Stimulated activated CD8-positive, alpha-beta memory T cell treated with anti-CD3 and anti-CD28 coated beads, Interleukin-12 subunit alpha, Interleukin-12 subunit beta, amount 100 ng/mL, for 4 hours (primary cell): Measurements from ENCODE around the gene ASCL4.
"Not testable (repeated sequence)": the region's sequence is repeated elsewhere in the genome, so short reads cannot be mapped to it uniquely, and the experiment has no call there.

Experiments used
- DNase-seq: peaks from one replicate; pipeline ENCODE4 v3.0.0-alpha.2; 2020; ENCODE audit warnings: low read depth

ASCL4 gene, protein sequence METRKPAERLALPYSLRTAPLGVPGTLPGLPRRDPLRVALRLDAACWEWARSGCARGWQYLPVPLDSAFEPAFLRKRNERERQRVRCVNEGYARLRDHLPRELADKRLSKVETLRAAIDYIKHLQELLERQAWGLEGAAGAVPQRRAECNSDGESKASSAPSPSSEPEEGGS

DNA sequence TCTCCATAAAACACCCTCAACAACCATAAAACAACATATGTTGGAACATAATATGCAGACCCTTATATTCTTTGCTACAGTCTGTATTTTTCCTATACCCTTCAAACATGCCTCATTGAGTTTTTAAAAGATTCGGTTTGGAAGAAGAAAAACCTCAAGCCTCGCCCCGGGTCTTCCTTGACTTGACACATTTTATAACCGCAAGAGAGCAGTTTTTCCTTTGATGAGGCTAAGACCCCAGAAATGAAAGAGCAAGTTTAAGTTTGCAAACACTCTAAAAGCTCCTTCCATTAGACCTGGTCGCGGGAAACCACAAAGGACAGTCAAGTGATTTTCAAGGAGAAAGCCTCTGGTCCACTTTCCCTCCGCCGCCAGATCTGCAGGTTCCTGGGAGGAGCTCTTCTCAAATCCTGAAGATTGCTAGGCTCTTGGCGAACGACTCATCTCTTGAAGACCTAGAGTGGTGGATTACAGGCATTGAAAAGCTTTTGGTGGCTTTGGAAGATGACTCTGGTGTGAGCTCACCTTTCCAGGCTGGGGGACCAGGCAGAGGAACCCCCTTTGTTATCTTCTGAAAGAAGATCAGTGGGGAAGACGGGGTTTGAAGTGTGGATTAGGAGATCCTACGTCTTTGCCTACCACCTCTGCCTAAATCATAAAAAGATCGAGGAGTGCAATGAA is at the start of gene ASCL4:
Gene ASCL4, plus strand, starts transcription at position 356 of the 681 bp plus-strand sequence. CDS start 515 bp downstream, outside the sequence.
- DNase-seq = no peak

GRCh38 chr12:107727327-107727726 is 47.2 kb upstream of the ASCL4 start:
- DNase-seq = not testable (repeated sequence)

- not testable (repeated sequence) for DNase-seq
These were observed 46.8 kb upstream of the ASCL4 start for GRCh38 chr12:107727742-107728141.

GRCh38 chr12:107730618-107731341 is 43.7 kb upstream of the ASCL4 start:
- no peak for DNase-seq

DNA sequence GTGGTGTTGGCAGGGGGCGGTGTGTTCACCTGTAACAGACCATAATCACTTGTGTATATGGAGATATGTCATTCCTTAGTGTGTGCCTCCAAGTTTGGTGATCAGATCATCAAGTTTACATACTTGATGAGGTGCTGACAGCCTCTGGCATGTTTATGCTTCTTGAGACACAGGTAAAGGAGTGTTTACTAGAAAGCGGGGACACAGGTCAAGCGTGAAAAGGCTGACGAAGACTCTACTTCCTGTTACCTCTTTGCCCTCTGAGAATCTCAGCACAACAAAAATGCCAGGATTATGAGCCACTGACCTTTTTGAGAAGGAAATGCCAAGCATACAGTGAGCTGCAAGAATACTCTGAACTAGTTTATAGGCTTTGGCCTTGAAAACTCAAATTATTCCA is 43.1 kb upstream of the ASCL4 start:
- DNase-seq = no peak

- no peak for DNase-seq
These were observed 42.1 kb upstream of the ASCL4 start for GRCh38 chr12:107732365-107732764.

GRCh38 chr12:107734139-107734538 is 40.4 kb upstream of the ASCL4 start:
- DNase-seq = no peak

DNA sequence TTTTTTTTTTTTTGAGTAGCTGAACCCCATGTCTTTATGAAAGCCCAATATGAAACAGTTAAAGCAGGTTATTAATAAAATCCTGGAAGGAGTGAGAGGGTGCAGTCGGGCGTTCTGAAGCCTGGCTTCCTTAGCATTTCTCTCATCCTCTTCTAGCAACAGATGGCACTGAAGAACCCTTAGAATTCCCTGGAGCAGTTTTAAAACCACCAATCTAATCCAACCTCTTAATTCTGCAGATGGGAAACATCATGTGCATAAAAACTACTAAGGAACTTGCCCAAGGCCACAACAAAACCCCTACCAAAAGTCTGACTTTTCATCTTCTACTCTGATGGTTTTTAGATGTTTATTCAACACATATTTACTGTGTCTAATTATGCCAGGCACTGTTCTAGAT is 38.7 kb upstream of the ASCL4 start:
- DNase-seq = no peak

- no peak for DNase-seq
These were observed 37.6 kb upstream of the ASCL4 start for GRCh38 chr12:107736914-107737313.

GRCh38 chr12:107748472-107748871 is 26.0 kb upstream of the ASCL4 start:
- DNase-seq = no peak

DNA sequence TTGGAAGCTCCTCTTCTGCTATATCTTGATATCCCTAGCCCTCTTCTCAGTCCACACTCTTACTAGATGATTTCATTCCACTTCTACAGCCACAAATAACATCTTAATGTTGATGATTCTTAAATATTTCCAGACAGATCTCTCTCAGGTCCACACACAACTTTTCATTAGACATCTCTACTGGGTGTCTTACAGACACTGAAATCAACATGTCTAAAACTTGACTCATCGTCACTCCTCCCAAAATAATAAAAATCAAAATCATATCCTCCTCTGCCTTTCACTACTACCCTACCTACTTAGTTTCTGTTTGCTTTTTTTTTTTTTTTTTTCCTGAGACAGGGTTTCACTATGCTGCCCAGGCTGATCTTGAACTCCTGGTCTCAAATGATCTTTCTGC is 25.4 kb upstream of the ASCL4 start:
- DNase-seq = no peak

- no peak for DNase-seq
These were observed 15.1 kb upstream of the ASCL4 start for GRCh38 chr12:107759410-107759809.

- peak; percentile 4 for DNase-seq
These were observed 14.2 kb upstream of the ASCL4 start for GRCh38 chr12:107760207-107760808.

- DNase-seq = peak; percentile 85
These were observed 13.5 kb upstream of the ASCL4 start, which contains the start of gene PRDM4 for GRCh38 chr12:107760809-107761501. Gene PRDM4, minus strand, starts transcription at chr12:107761137. Its CDS starts 622 bp downstream, at chr12:107760515.

DNA sequence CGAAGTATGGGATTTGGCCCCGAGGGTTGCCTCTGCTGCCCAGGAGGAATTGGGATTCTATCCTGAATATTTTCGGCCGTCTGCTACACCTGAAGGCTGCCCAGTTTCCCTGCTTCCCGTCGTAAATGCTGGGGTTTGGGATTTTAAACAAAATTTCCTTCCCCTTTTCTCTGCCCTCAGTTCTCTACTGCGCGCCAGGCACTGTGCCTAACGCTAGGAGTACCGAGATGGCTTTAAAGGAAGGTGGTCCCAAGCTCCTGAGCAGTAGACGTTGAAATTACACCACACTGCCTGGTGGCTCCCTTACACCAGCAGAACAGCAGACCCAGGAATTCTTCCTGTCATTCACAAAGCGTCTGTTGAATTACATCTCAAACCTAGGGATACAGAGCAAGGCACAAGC is 13.0 kb upstream of the ASCL4 start:
- no peak for DNase-seq

DNA sequence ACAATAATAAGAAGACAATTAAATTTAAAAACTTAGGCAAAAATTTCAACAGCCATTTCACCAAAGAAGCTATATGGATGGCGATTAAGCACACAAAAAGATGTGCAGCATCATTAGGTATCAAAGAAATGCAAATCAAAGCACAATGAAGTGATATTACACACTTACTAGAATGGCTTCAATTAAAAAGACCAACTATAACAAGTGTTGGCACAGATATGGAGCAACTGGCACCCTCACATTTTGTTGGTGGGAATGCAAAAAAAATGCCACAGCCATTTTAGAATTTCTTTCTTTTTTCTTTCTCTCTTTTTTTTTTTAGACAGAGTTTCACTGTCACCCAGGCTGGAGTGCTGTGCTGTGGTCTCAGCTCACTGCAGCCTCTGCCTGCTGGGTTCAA is 11.6 kb upstream of the ASCL4 start:
- DNase-seq = no peak

- DNase-seq = no peak
These were observed 9.9 kb upstream of the ASCL4 start for GRCh38 chr12:107764626-107765025.

- DNase-seq = no peak
These were observed 9.2 kb upstream of the ASCL4 start for GRCh38 chr12:107765316-107765715.

DNA sequence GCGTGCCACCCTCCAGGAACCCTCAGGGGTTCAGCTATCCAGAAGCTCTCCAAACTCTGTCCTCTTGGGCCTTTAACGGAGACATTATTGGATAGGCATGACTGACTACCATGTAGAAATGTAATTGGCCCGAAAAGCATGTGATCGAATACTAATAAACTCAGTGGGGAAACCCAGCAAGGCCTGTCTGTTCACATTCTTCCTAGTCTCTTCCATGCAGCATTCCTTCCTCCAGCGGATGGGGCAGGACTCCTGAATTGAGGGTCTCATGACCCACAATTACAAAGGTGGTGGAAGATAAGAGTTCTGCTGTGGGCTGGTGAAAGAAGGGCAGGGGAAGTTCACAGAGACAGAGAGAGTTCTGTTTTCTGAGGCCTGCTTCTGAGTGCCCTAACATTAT is 7.0 kb upstream of the ASCL4 start:
- DNase-seq = no peak

DNA sequence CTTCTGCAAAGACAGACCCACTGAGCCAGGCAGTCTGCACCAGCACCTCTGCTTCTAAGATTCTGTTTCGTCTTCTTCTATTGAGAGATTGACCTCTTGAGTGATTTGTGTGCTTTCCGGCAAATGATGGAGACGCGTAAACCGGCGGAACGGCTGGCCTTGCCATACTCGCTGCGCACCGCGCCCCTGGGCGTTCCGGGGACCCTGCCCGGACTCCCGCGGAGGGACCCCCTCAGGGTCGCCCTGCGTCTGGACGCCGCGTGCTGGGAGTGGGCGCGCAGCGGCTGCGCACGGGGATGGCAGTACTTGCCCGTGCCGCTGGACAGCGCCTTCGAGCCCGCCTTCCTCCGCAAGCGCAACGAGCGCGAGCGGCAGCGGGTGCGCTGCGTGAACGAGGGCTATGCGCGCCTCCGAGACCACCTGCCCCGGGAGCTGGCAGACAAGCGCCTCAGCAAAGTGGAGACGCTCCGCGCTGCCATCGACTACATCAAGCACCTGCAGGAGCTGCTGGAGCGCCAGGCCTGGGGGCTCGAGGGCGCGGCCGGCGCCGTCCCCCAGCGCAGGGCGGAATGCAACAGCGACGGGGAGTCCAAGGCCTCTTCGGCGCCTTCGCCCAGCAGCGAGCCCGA is 703 bp downstream of the ASCL4 start:
- DNase-seq = no peak

GRCh38 chr12:107776171-107776570 is 1.7 kb downstream of the ASCL4 start:
- DNase-seq = no peak
